SU-DHL-6 (cell line): ENCODE data around the gene ASB18.

Source experiments
- H2AFZ ChIP-seq: fragments of 200-600 bp; sonication (generic); 2 replicates; pipeline ENCODE4 v1.6.1; 2014; ENCODE audit warnings: low read depth, mild to moderate bottlenecking, moderate library complexity, mixed read lengths, antibody characterized with exemption, low read length; ENCODE audit not compliant: severe bottlenecking
- H3F3A ChIP-seq: fragments of 200-600 bp; shearing (Covaris generic); 2 replicates; pipeline ENCODE4 v1.6.0; 2016; ENCODE audit warnings: antibody characterized with exemption, mild to moderate bottlenecking; ENCODE audit not compliant: insufficient read depth
- H3K27ac ChIP-seq: fragments of 200-600 bp; sonication (generic); 2 replicates; pipeline ENCODE4 v1.5.1; 2016; ENCODE audit warnings: low read depth, mild to moderate bottlenecking, low read length, moderate library complexity, mixed read lengths
- H3K27me3 ChIP-seq: fragments of 200-600 bp; sonication (generic), shearing (Covaris generic); 2 replicates; pipeline ENCODE4 v1.6.0; 2014; ENCODE audit warnings: mild to moderate bottlenecking, low read length
- H3K36me3 ChIP-seq: fragments of 200-600 bp; sonication (generic); 2 replicates; pipeline ENCODE4 v1.6.1; 2014; ENCODE audit warnings: mild to moderate bottlenecking, low read length, mixed read lengths
- H3K4me2 ChIP-seq: fragments of 300-600, 200-600 bp; shearing (Covaris generic), sonication (generic); 2 replicates; pipeline ENCODE4 v1.6.0; 2014; ENCODE audit warnings: low read length, low read depth, mild to moderate bottlenecking; ENCODE audit not compliant: poor library complexity, severe bottlenecking
- H3K4me3 ChIP-seq: fragments of 200-600 bp; sonication (generic); 2 replicates; pipeline ENCODE4 v1.5.1; 2014; ENCODE audit warnings: antibody characterized with exemption, low read length, mild to moderate bottlenecking, mixed read lengths; ENCODE audit not compliant: insufficient read depth, poor library complexity, severe bottlenecking
- H3K79me2 ChIP-seq: fragments of 200-600 bp; sonication (generic); 2 replicates; pipeline ENCODE4 v1.6.1; 2014; ENCODE audit warnings: mild to moderate bottlenecking, low read length, moderate library complexity; ENCODE audit not compliant: insufficient read depth
- H3K9ac ChIP-seq: fragments of 200-600 bp; sonication (generic); 2 replicates; pipeline ENCODE4 v1.7.0; 2014; ENCODE audit warnings: mild to moderate bottlenecking, low read length
- H3K9me2 ChIP-seq: fragments of 200-600 bp; sonication (generic); replicated peaks from 2 replicates; pipeline ENCODE4 v1.6.1; 2014; ENCODE audit warnings: low read length; ENCODE audit not compliant: insufficient read depth
- H3K9me3 ChIP-seq: fragments of 200-600 bp; sonication (generic); 2 replicates; pipeline ENCODE4 v1.6.1; 2014; ENCODE audit warnings: low read length, mixed read lengths; ENCODE audit not compliant: insufficient read depth
- H4K20me1 ChIP-seq: fragments of 200-600 bp; sonication (generic); 2 replicates; pipeline ENCODE4 v1.6.1; 2014; ENCODE audit warnings: low read depth, mild to moderate bottlenecking, antibody characterized with exemption, low read length, moderate library complexity, mixed read lengths
- CTCF ChIP-seq: fragments of 200-600 bp; sonication (generic); IDR thresholded peaks from one replicate; pipeline ENCODE4 v1.5.1; 2017; ENCODE audit warnings: antibody characterized with exemption, mild to moderate bottlenecking, low read length, moderate library complexity; ENCODE audit not compliant: insufficient read depth, poor library complexity, severe bottlenecking
- EZH2phosphoT487 ChIP-seq: fragments of 200-600 bp; sonication (generic), shearing (Covaris generic); conservative IDR thresholded peaks from 2 replicates; pipeline ENCODE4 v1.6.1; 2018; ENCODE audit warnings: mild to moderate bottlenecking, antibody characterized with exemption, low read length, moderate library complexity, mixed read lengths

Gene ASB18

GRCh38 chr2:236214376-236214995 lies 49.7 kb downstream of the ASB18 start:
- H3K9me2 ChIP-seq = no peaks in the 10 kb centered on the region
- no peak for TF ChIP-seq EZH2phosphoT487
- no peak for TF ChIP-seq CTCF
- no peak overlapping the region for H2AFZ ChIP-seq
- H3K36me3 ChIP-seq = no peaks in the 10 kb centered on the region
- H4K20me1 ChIP-seq = no peaks in the 10 kb centered on the region
- H3K9me3 ChIP-seq = no peaks in the 10 kb centered on the region
- no peak overlapping the region for H3K4me2 ChIP-seq
- H3K4me3 ChIP-seq = no peak overlapping the region
- H3K79me2 ChIP-seq = no peaks in the 10 kb centered on the region
- no peaks in the 10 kb centered on the region for H3F3A ChIP-seq
- H3K27me3 ChIP-seq = no peaks in the 10 kb centered on the region
- H3K27ac ChIP-seq = no peak overlapping the region
- H3K9ac ChIP-seq = no peak overlapping the region

GRCh38 chr2:236211296-236211695 lies 52.9 kb downstream of the ASB18 start:
- H3K9ac ChIP-seq = no peak overlapping the region
- no peak overlapping the region for H3K27ac ChIP-seq
- no peaks in the 10 kb centered on the region for H3K27me3 ChIP-seq
- no peaks in the 10 kb centered on the region for H3K9me2 ChIP-seq
- H3K36me3 ChIP-seq = no peaks in the 10 kb centered on the region
- H4K20me1 ChIP-seq = no peaks in the 10 kb centered on the region
- no peaks in the 10 kb centered on the region for H3F3A ChIP-seq
- TF ChIP-seq EZH2phosphoT487 = no peak
- TF ChIP-seq CTCF = no peak
- H3K79me2 ChIP-seq = no peaks in the 10 kb centered on the region
- H3K9me3 ChIP-seq = no peaks in the 10 kb centered on the region
- no peak overlapping the region for H3K4me3 ChIP-seq
- no peak overlapping the region for H3K4me2 ChIP-seq
- H2AFZ ChIP-seq = no peak overlapping the region

- no peaks in the 10 kb centered on the region for H3K9me2 ChIP-seq
- H2AFZ ChIP-seq = no peak overlapping the region
- no peak overlapping the region for H3K4me3 ChIP-seq
- H3F3A ChIP-seq = no peaks in the 10 kb centered on the region
- no peak overlapping the region for H3K9ac ChIP-seq
- no peak overlapping the region for H3K4me2 ChIP-seq
- no peaks in the 10 kb centered on the region for H4K20me1 ChIP-seq
- H3K27me3 ChIP-seq = no peaks in the 10 kb centered on the region
- H3K79me2 ChIP-seq = no peaks in the 10 kb centered on the region
- H3K27ac ChIP-seq = no peak overlapping the region
- TF ChIP-seq EZH2phosphoT487 (no peak), CTCF (no peak)
- no peaks in the 10 kb centered on the region for H3K36me3 ChIP-seq
- no peaks in the 10 kb centered on the region for H3K9me3 ChIP-seq
Observed at GRCh38 chr2:236210536-236210935, 53.7 kb downstream of the ASB18 start.
